HEK293T (cell line): Measurements from ENCODE around the gene ITGB7.

Source experiments
- ARNT ChIP-seq: fragments of 450-650 bp; IDR thresholded peaks from 2 replicates; pipeline ENCODE4 v1.6.1; 2017; ENCODE audit warnings: mild to moderate bottlenecking
- BHLHE40 ChIP-seq: fragments of 450-650 bp; IDR thresholded peaks from 2 replicates; pipeline ENCODE4 v1.6.1; 2016; ENCODE audit warnings: mild to moderate bottlenecking, moderate library complexity, borderline replicate concordance
- CTBP1 ChIP-seq: fragments of 450-650 bp; IDR thresholded peaks from 2 replicates; pipeline ENCODE4 v1.6.1; 2016; ENCODE audit warnings: borderline replicate concordance
- ELF4 ChIP-seq: fragments of 450-650 bp; IDR thresholded peaks from 2 replicates; pipeline ENCODE4 v1.6.1; 2017; ENCODE audit warnings: antibody characterized with exemption
- FOXA1 ChIP-seq: fragments of 450-650 bp; IDR thresholded peaks from 2 replicates; pipeline ENCODE4 v1.6.1; 2016; ENCODE audit warnings: mild to moderate bottlenecking
- FOXM1 ChIP-seq: fragments of 450-650 bp; IDR thresholded peaks from 2 replicates; pipeline ENCODE4 v1.6.1; 2017; ENCODE audit warnings: mild to moderate bottlenecking, borderline replicate concordance
- HDGF ChIP-seq: fragments of 450-650 bp; IDR thresholded peaks from 2 replicates; pipeline ENCODE4 v1.6.1; 2017; ENCODE audit warnings: antibody characterized with exemption, borderline replicate concordance
- LEF1 ChIP-seq: fragments of 450-650 bp; IDR thresholded peaks from 2 replicates; pipeline ENCODE4 v1.6.1; 2017; ENCODE audit warnings: mild to moderate bottlenecking, borderline replicate concordance
- NFRKB ChIP-seq: fragments of 450-650 bp; IDR thresholded peaks from 2 replicates; pipeline ENCODE4 v1.6.1; 2016; ENCODE audit warnings: mild to moderate bottlenecking, moderate library complexity
- SP1 ChIP-seq: fragments of 450-650 bp; IDR thresholded peaks from 2 replicates; pipeline ENCODE4 v1.6.1; 2017
- SUZ12 ChIP-seq: fragments of 450-650 bp; IDR thresholded peaks from 2 replicates; pipeline ENCODE4 v1.6.1; 2016; ENCODE audit warnings: mild to moderate bottlenecking
- TARDBP ChIP-seq: fragments of 450-650 bp; IDR thresholded peaks from 2 replicates; pipeline ENCODE4 v1.6.1; 2016
- ZNF384 ChIP-seq: fragments of 450-650 bp; IDR thresholded peaks from 2 replicates; pipeline ENCODE4 v1.6.1; 2016

DNA sequence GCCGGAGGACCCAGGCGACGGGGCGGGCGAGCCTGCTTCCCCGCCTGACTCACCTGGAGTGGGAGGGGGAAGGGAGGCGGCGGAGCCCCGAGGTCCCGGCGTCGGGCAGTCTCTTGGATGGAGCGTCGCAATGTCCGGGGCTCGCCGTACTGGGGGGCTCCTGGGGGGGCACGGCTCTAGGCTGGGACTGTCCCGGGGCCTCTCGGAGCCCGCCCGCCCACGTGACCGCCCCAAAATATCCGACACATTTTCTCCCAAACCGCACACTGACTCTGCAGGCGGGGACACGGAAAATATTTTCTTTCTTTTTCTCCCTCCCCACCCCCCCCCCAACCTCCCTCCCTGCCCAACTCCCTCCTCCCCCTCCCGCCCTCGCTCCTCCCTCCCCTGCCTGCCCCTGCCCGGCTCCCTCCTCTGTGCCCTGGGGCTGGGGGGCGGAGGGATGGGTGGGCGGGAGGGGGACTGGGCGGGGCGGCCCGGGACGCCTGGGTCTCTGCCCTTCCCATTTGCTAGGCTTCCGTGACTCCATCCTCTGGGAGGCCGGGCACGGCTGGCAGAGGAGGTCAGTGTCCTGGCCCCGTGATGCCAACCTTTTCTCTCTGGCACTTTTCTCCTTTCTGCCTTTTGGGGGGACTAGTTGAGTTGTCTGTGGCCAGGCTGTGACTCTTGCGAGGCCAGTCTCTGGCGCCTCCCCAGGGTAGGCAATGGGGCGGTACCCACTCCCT, 25.0 kb upstream of the ITGB7 start, which contains the start of gene RARG:
- TF ChIP-seq HDGF (no peak), SUZ12 (no peak), ARNT (no peak), ZNF384 (no peak), ELF4 (no peak), FOXA1 (no peak), FOXM1 (peak; percentile 63; the same call in 1 of the 2 replicates), TARDBP (no peak), SP1 (no peak), NFRKB (no peak), CTBP1 (no peak), BHLHE40 (no peak), LEF1 (no peak)
